Fibroblast of upper back skin (primary cell): Measurements from ENCODE around the gene LCA5L.
"Not testable (repeated sequence)": the region's sequence is repeated elsewhere in the genome, so short reads cannot be mapped to it uniquely, and the experiment has no call there.

ENCODE experiments used
- DNase-seq: peaks from one replicate; pipeline ENCODE4 v3.0.0-alpha.2; 2013

The LCA5L gene

GRCh38 chr21:39386899-39387298, 58.7 kb downstream of the LCA5L start:
- DNase-seq, result no peak

- peak; percentile 43 for DNase-seq
Measured at GRCh38 chr21:39386194-39386593, 59.4 kb downstream of the LCA5L start.

GRCh38 chr21:39385299-39386145, 60.1 kb downstream of the LCA5L start:
- DNase-seq, result peak; percentile 86

- no peak for DNase-seq
Measured at GRCh38 chr21:39384674-39385298, 60.8 kb downstream of the LCA5L start.

GRCh38 chr21:39382096-39382495, 63.5 kb downstream of the LCA5L start:
- DNase-seq, result not testable (repeated sequence)

DNA sequence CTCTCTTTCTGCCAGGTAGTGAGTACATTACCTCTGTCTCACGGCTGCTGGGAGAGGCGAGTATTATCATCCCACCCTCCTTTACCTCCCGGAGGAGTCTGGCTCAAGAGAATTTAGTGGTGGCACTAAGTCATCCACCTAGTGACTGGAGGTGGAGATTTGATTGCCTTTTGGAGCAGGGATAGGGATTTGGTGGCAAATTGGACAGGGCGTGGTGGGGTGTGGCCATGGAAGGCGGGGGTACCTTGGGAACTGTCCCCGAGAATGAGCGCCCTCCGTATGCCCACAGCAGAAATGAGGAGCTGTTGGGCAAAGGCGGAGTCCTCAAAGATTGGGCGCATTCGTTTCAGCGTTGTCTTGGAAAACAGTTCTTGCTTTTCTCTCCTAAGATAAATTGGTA, 64.6 kb downstream of the LCA5L start:
- no peak for DNase-seq

- peak; percentile 95 for DNase-seq
Measured at GRCh38 chr21:39379986-39380891, 65.3 kb downstream of the LCA5L start.

DNA sequence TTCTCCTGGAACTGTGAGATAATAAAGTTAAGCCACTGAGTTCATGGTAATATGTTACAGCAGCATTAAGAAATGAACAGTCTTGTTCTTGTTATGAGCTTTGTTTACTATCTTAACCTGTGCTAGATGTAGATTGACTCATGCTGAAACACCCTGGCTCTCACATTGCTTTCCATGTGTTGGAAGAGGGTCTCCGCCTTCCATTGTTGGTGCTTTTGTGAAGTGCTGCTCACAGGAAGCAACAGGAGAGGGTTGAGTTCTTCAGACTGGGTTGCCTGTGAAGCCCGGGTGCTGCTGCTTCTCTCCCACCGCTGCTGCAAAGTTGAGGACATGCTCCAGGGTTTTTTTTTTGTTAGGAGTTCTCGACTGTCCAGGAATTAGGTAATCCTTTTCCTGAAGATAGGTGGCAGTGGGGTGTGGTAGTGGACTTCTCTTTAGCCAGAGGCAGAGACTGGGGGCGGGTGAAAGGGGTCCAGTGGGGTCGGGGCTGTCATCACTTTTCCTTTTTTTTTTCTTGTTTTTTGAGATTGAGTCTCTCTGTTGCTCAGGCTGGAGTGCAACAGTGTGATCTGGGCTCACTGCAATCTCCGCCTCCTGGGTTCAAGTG, 68.0 kb downstream of the LCA5L start:
- DNase-seq, result no peak

- DNase-seq, result no peak
Measured at GRCh38 chr21:39375446-39375845, 70.1 kb downstream of the LCA5L start.

DNA sequence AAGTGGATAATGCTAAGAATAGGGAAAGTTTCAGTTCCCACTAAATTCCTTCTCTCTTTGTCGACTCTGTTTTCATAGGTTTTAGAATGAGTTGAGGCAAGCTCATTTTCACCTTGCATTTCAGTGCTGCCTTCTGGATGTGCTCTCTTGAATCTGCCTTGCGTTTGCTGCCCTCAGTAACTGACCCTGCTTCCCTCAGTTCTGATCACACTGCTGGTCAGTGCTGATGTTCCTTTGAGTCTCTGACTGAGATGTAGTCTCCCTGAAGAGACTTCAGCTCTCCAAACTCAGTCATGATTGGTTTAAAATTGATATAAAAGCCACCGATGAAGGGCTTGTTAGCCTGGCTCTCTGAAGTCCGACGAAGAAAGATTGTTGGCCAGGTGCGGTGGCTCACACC, 71.5 kb downstream of the LCA5L start:
- no peak for DNase-seq

DNA sequence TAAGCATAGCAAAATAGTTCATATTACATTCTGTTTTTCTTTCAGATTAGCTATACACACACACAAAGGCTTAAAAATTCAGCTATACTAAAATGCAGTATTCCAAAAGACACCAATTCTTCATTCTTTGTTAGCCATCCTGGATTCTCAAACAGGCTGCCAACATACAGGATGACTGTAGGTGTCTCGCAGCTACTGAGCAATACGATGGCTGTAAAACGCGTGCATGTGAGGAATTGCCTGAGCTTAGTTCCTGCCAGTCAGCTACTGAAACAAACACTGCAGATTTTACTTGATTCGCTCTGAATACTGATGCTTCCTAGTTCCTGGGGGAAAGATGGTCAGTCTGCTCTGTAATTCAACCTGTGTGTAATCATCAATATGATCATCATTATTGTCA, 71.9 kb downstream of the LCA5L start:
- DNase-seq, result peak; percentile 48

- not testable (repeated sequence) for DNase-seq
Measured at GRCh38 chr21:39369896-39370288, 75.7 kb downstream of the LCA5L start.

GRCh38 chr21:39367783-39368182, 77.8 kb downstream of the LCA5L start:
- no peak for DNase-seq

GRCh38 chr21:39366563-39366962, 79.0 kb downstream of the LCA5L start:
- DNase-seq, result no peak

DNA sequence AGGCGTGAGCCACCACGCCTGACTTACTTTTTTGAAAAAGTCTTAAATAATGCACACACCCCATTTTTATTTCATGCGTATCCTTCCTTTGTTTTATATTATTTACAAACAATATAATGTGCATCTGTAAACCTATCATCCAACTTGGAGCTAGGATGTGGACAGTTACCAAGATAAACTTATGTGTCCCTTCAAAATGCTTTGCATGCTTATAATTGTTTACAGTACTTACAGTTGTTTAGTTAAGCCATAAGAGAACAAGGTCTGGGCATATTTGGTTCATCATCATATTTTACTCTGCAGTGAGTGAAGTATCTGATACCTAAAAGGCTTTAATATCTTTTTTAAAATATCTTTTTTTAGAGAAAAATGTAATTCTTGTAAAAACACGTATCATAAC, 80.6 kb downstream of the LCA5L start:
- DNase-seq, result no peak

DNA sequence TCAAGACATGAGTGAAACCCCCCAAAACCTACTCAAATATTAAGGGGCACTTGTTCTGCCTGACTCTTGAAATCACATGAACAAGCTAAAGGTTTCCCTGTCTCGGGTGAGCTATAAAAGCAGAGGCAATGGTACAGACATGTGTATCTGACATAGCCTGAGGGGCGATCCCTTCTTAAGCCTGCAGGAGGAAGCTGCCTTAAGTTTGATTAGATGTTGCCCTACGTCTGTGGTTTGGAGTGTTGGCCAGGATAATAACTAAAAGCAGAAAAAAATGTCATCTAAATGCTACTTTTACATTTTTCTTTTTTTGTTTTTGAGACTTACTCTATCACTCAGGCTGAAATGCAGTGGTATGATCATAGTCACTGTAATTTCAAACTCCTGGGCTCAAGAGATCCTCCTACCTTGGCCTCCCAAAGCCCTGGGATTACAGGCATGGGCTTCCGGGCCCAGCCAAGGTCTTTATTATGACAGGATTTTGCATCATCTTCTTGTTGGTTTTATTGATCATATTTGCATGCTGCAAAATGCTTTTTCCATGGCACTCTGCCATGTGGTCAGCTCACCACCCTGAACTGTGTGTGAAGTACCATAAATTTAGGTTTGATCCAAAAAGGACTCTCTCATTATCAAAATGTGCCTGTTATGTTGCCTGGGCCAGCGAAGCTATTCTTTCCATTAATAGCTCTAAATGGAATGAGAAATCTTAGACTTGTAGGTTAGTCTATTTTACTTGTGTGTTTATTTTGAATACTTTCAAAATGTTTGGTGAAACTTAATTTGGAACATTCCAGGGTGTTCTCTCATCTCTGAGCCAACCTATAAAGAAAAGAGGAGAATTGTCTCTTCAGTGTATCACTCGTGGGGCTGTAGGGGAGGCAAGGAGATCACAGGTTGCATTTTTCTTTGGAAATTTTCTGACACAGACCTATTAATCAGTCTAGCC, 81.7 kb downstream of the LCA5L start:
- DNase-seq, result no peak

DNA sequence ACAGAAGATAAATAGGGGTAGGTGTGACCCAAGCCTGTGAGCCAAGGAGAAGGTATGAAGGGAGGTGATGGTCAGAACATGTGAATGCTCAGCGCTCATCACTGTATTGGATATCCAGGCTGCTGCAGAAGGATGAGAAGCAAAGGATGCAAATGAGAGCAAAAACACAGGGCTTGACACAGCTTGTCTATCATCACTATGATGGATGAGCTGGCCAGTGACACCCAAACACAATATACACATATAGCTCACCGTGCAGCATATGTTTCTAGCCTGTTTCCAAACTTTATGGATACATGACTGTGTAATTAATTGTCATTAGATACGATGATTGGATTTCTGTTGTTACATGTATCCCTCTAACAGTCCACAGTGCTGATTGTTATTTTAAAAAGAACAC, 82.8 kb downstream of the LCA5L start:
- DNase-seq, result no peak

- DNase-seq, result no peak
Measured at GRCh38 chr21:39359382-39359781, 86.2 kb downstream of the LCA5L start.
